MM.1S (cell line): Measurements from ENCODE around the gene MAP3K8.

Experiments
- CTCF ChIP-seq: fragments of 300-600 bp; sonication (generic); IDR thresholded peaks from 2 replicates; pipeline ENCODE4 v1.5.1; 2016; ENCODE audit warnings: antibody characterized with exemption, low read length, mixed read lengths
- EZH2 ChIP-seq: fragments of 300-600 bp; sonication (generic); optimal IDR thresholded peaks from 2 replicates; pipeline ENCODE3; 2017; ENCODE audit warnings: low read depth, mild to moderate bottlenecking, antibody characterized with exemption, low read length, mixed read lengths
- EZH2phosphoT487 ChIP-seq: fragments of 300-600 bp; sonication (generic); IDR thresholded peaks from 2 replicates; pipeline ENCODE4 v1.6.1; 2018; ENCODE audit warnings: antibody characterized with exemption, low read length

DNA sequence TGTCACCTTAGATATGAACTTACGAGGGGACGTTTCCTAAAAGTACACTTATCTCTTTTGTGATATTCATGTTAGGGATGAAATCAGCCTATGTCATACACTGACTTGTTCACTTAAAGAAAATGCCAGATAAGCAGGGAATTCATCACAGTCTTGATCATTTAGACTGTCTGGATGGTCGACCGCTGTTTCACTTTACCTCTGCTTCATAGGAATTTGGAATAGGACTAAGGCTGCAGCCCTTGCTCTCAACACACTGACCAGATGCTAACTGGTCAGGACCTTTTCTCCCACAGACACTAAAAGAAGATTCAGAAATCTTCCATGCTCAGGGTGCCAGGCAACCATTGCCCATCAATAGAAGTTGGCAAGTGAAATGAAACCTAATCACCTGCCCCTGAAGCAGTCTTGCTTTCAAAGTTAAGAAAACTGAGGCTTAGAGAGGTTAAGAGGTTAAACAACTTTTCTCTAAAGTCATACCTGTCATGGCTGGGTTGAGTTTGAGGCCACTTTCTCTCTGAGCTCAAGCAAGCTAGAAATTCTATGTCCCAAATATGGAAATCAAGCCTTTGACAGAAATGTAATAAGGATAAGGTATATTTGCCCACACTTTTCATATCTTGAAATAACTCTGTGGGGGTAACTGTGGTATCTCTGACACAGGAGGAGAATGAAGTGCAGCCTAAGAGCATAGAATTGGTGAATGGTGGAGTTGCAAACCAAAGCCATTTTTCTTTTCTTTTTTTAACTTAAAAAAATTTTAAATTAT, 77.1 kb downstream of the MAP3K8 start:
- TF ChIP-seq CTCF (no peak), EZH2 (no peak), EZH2phosphoT487 (no peak)
